ENCODE data around the gene PPY. TPM values are rescaled to one million over a fixed set of nuclear protein-coding genes. Genes with fewer than 3 reads are reported as not detected.
"Not testable (repeated sequence)": the region's sequence is repeated elsewhere in the genome, so short reads cannot be mapped to it uniquely, and the experiment has no call there.

PPY gene
- total RNA-seq, 1 donor from 2014 or later: not detected

DNA sequence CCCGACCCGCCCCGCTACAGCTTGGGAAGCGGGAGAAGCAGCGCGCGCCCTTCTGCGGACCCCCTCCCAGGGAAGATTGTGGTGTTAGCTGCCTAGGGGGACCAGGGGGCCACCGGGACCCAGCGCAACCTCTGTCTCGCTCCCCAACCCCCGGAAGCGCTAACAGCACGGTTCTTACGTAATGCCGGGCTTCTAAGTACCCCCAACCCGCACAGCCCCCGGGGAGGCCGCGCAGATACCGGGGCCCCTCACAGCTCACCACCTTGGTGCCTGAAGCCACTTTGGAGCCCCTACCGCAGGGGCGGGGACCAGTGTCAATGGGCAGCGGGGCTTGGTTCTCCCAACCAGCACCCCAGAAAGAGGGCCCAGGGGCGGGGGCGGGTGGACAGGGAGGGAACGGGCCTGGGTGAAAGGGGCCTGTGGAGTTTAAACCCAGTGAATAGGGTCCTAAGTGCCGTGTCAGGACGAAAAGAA, 35.3 kb downstream of the PPY start:
- intact Hi-C loops (cut with micrococcal nuclease): no loop called here

DNA sequence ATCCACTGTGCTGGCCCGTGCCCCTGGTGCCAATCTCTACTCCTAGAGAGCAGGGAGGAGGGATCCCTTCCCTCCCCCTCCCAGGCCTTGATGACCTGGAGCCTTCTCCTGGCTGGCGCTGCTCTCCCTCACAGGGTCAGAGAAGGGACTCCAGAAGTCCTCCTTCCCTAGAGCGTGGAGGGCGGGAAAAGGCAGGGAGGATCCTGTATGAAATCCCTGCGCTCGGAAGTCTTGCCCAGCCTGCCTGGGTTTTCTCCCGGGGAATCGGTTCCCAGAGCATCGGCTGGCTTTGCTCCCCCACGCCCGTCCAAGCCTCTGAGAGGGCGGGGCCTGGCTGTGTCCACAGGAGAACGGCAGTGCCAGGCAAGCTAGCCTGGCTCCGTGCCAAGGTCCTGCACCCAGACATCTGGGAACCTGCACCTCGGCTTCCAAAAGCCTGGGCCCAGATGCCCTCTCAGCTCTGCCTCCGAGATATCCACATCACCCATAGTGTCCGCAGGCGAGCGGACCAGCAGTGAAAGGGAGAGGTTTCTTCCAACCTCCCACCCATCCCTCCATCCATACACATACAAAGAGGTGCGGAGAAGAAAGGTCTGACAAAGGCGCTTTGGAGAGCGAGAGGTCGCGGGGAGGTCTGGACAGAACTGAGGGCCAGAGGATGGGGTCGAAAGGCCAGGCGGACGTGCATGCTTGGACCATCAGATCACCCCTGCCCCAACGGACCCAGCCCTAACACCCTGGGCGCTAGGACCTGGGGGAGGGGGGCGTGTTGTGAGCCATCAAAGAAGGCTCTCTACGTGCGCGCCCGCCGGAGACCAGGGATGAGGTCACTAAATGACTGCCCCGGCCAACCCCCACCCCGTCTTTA, 36.1 kb downstream of the PPY start:
- intact Hi-C loops (cut with micrococcal nuclease): no loop called here

DNA sequence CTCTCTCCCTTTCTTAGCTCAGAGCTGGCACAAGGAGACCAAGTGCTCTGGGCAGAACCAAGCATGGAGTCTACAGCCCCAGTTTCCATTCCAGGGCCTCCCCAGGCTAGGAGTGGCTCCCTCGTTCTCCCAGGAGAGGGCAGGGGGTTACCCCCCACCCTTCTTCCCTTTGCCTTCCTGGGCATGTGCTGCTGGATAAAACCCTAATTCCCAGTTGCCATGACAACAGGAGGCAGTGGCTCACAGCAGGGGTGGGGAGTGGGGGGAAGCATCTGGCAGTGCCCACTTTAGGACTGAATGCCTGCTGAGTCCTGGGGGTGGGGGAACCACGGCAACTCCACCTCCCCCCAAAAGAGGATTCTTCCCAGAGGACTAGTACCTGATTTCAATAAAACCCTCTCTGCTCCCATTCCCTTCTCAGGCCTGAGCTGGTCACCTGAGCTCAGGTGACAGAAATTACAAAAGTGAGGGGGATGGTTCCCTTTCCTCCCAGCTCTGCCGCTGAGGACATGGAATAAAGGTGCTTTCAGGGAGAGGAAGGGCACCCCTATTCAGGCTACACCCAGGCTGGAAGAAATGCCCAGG, 36.8 kb downstream of the PPY start:
- intact Hi-C loops (cut with micrococcal nuclease): no loop called here

DNA sequence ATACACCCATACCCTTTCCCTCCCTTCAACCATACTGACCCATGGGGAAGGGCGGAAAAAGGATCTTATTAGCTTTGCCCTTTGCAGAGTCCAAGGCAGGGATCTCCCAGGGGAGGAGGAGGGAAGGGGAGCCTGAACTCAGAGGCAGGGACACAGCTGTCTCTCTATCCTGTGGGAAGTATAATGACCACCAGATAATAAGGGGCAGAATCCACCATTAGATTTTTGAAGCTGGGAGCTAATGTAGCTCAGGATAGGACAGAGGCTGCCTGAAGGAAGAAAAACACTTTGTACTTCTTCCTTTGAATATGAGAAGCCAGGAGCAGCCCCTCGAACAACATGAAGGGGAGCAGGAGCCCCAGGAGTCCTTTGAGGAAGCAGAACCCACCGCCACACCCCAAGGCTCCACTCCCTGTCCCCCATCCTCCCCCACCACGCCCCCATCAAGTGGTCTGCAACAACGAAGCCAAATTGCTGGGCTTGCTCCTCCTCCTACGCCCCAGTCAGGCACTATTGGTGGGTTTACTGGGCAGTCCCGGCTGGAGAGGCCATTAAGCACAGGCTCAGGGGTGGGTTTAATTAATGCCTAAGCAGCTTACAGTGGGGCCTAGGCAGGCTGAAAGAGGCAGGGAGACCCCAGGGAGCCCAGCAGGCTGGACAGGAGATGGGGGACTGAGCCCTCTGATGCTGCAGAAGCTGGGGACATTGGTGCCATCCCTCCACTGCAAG, 40.3 kb downstream of the PPY start:
- intact Hi-C loops (cut with micrococcal nuclease): no loop called here

DNA sequence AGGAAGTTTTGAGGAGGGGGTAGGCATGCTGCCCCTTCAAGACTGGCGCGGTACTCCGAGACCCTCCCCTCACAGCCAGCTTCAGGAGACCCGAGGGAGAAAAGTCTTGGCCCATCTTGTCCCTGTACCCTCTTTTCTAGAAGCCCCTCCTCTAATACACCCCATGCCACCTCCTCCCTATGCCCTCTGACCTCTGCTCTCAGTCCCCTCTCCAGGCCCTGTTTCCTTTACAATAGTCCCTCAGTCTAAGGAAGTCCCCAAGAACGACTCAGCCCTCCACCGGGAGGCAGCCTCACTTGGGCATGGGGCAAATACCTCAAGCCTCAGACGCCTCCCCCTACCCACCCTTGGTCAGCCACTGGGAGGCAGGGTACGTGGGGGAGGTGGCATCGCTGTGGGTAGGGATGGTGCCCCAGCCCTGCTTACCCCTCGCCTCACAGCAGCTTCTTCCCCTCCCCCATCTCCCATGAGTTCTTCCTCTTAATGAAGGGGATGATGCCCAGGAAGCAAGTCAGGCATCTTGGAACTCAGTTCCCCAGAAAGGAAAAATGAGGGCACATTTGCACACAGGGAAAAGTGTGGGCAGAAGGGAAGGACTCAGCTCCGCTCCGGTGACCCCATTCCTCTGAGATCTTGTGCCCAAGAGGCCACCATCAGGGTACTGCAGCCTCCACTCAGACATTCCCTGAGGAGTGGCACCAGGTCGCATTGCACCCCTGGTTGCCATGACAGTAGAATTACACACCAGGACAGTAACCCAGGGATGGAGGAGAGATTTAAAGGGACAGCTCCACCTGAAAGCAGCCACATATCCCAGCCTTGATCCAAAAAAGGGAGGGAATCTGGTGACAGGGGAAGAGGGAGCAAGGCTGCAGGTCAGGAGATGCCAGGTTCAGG, 41.2 kb downstream of the PPY start:
- intact Hi-C loops (cut with micrococcal nuclease): no loop called here

DNA sequence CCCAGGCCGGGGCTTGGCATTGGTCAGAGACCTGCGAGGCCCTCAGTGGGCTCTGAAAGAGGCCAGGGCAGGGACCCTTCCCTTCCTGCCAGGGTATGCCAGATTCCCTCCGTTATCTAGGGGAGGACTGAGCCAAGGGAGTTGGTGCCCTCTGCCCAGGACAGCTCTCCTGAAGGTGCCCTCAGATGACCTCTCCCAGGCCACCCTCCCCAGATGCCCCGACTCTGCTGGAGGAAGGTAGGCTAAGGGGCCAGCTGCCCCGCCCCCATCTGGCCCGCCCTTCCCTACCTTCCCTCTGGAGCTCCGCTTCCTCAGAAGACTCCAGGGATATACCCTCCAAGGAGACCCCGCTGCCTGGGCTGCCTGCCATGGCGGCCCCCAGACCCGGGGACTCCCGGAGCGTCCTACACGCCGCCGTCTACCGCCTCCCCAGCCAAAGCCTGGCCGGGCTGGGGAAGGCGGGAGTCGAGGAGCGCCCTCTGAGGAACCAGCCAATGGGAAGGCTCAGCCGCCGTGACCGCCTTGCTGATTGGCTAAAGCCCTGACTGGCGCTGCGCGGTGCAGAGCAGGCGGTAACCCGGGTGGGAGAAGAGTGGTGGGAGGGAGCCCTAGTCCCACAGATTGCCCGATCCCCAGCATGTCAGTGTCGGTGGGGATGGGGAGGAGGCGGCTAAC, 42.0 kb downstream of the PPY start:
- intact Hi-C loops (cut with micrococcal nuclease): no loop called here

DNA sequence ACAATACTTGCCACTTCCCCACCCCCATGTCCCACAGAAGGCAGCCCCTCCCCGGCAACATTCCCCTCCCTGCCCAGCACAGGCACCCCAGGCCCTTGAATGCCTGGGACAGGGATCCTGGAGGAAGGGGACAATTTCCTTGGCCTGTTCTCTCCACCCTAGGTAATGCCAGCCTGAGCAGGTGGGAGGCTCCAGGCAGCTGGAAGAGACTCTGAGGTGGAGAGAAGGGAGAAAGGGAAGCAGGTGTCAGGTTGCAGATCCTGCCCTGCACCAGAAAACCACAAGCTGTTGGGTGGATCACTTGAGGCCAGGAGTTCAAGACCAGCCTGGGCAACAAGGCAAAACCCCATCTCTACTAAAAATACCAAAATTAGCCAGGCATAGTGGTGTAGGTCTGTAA, 43.8 kb downstream of the PPY start:
- intact Hi-C loops (cut with micrococcal nuclease): no loop called here

DNA sequence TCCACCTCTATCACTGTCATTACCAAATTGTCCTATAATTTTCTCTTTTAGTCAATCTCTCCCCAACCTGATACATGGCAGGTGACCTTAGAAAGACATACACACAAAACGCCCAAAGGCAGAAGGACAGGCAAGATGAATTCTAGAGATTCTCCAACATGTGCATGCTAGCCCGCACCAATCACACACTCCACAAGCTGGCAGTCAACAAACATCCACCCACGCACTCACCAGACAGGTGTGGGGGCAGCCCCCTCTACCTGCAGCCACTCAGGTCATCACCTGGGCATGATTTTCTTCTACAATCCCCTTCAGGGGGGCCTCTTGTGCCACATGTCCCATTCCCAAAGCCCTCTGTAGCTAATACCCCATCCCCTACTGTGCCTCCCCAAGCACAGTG, 44.4 kb downstream of the PPY start:
- intact Hi-C loops (cut with micrococcal nuclease): no loop called here

DNA sequence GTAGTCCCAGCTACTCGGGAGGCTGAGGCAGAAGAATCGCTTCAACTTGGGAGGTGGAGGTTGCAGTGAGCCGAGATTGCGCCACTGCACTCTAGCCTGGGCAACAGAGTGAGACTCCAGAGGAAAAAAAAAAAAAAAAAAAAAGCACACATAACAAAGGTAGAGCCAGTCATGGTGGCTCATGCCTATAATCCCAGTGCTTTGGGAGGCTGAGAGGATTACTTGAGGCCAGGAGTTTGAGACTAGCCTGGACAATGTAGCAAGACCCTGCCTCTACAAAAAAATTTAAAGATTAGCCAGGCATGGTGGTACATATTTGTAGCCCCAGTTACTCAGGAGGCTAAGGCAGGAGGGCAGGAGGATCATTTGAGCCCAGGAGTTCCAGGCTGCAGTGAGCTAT, 47.8 kb downstream of the PPY start:
- intact Hi-C loops (cut with micrococcal nuclease): not testable (repeated sequence)

DNA sequence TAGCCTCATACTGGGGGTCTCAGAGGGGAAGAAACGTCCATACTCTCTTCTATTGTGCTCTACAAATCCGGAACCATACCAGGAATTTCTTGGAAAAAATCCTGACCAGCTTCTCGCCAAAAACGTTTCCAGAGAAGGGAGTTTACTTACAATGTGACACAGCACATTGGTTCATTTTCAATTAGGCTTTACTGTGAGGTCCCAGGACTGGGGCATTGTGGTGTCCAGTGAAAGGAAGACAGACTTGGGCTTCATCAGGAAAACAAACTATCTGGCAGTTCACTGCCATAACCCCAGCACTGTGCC, 49.7 kb downstream of the PPY start:
- intact Hi-C loops (cut with micrococcal nuclease): no loop called here

DNA sequence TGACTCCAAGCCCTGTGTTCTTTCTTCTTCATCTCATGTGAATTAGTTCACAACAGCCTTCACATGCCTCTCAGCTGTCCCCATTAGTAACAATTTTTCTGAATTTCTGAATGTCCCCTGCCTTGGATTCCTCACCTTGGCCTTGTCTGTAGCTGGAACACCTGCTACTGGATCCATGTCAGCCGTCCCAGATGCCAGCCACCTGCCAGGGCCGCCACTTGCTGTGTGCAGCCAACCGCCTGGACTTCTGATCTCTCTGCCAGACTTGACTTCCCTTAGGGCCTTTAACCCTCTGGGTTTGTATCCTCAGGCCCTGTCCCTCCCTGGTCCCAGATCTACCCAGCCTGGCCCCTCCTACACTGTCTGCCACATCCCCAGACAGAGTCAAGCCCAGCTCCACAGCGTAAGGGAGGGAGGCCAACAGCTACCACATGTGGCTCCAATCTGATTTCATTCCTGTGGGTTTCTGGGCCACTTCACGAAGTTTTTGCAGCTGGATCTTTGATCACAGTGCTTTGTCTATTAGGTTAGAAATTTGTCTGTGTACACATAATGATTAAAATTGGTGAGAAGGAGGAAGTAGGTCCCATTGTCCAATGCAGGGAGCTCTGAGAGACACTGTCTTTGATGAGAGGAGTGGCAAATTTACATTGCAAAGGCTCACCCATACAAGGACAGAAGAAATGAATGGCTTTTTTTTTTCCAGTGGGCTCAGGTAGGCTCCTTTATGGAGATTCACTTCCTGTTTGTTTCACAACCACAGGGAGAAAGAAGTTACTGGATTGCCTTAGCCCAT, 50.2 kb downstream of the PPY start:
- intact Hi-C loops (cut with micrococcal nuclease): no loop called here

Other genes starting within 250 kb of the PPY start
- gene SOST, start 183.7 kb downstream of the PPY start, total RNA-seq: not detected in 2 replicates
- 3.8 and 5.7 TPM in 2 replicates for gene DUSP3, start 163.5 kb downstream of the PPY start, total RNA-seq
- gene CFAP97D1, start 162.0 kb downstream of the PPY start, total RNA-seq: not detected in 2 replicates
- not detected in 2 replicates for gene MPP3, start 109.3 kb downstream of the PPY start, total RNA-seq
- gene CD300LG, start 95.3 kb downstream of the PPY start, total RNA-seq: not detected in 2 replicates
- 0.64 and 0.86 TPM in 2 replicates for gene MPP2, start 34.9 kb downstream of the PPY start, total RNA-seq
- gene PYY, start 11.5 kb upstream of the PPY start, total RNA-seq: not detected in 2 replicates
- gene NAGS, start 62.1 kb upstream of the PPY start, total RNA-seq: 0.20 and 0.41 TPM in 2 replicates
- 29.7 and 30.5 TPM in 2 replicates for gene TMEM101, start 72.5 kb upstream of the PPY start, total RNA-seq
- 66.8 and 69.2 TPM in 2 replicates for gene LSM12, start 124.2 kb upstream of the PPY start, total RNA-seq
- 22.7 and 25.5 TPM in 2 replicates for gene G6PC3, start 128.3 kb upstream of the PPY start, total RNA-seq
- 10.3 and 14.7 TPM in 2 replicates for gene HDAC5, start 181.2 kb upstream of the PPY start, total RNA-seq
- gene HROB, start 199.5 kb upstream of the PPY start, total RNA-seq: 14.3 and 15.2 TPM in 2 replicates
- gene ASB16, start 228.2 kb upstream of the PPY start, total RNA-seq: 0.75 TPM in 1 of 2 replicates, not detected in the other
- 29.7 and 31.1 TPM in 2 replicates for gene TMUB2, start 244.5 kb upstream of the PPY start, total RNA-seq